ENCODE measurements around the gene IGLL1. TPM values are rescaled to one million over a fixed set of nuclear protein-coding genes. Genes with fewer than 3 reads are reported as not detected.
"Not testable (repeated sequence)": the region's sequence is repeated elsewhere in the genome, so short reads cannot be mapped to it uniquely, and the experiment has no call there.

Gene IGLL1
- polyA plus RNA-seq, result not detected in 2 replicates
- not detected in 2 replicates for polyA minus RNA-seq

GRCh38 chr22:23579870-23580575 is at the start of gene IGLL1:
Gene IGLL1, minus strand, starts transcription at chr22:23580290. Its CDS starts 100 bp downstream, at chr22:23580190.
- H3K9me3 ChIP-seq (ENCODE audit: low read length), result no peaks in the 10 kb centered on the region
- no peaks in the 10 kb centered on the region for H3K79me2 ChIP-seq (replicated peaks; ENCODE audit: insufficient read depth, low read length)
- no peaks in the 10 kb centered on the region for H3K27me3 ChIP-seq (ENCODE audit: insufficient read depth, low read depth, low read length)
- H4K20me1 ChIP-seq (ENCODE audit: insufficient read depth), result no peaks in the 10 kb centered on the region
- no peak within 1 kb of the TSS for H3K27ac ChIP-seq (ENCODE audit: low read length)
- H3K4me3 ChIP-seq (ENCODE audit: low read length), result no peak within 1 kb of the TSS
- no peaks in the 10 kb centered on the region for H3K36me3 ChIP-seq (ENCODE audit: insufficient read depth, low read length)
- no peak for TF ChIP-seq EZH2 (IDR thresholded peaks at IDR 0.05; ENCODE audit: borderline replicate concordance, insufficient read depth, low read length, poor library complexity, severe bottlenecking)
- no peak for TF ChIP-seq EP300 (conservative IDR thresholded peaks at IDR 0.05; ENCODE audit: poor library complexity, severe bottlenecking)
- TF ChIP-seq MXI1 (conservative IDR thresholded peaks at IDR 0.05; ENCODE audit: poor library complexity, severe bottlenecking), result no peak
- TF ChIP-seq TAF1 (IDR thresholded peaks at IDR 0.05; ENCODE audit: low read depth), result no peak
- TF ChIP-seq, protein P1, sequence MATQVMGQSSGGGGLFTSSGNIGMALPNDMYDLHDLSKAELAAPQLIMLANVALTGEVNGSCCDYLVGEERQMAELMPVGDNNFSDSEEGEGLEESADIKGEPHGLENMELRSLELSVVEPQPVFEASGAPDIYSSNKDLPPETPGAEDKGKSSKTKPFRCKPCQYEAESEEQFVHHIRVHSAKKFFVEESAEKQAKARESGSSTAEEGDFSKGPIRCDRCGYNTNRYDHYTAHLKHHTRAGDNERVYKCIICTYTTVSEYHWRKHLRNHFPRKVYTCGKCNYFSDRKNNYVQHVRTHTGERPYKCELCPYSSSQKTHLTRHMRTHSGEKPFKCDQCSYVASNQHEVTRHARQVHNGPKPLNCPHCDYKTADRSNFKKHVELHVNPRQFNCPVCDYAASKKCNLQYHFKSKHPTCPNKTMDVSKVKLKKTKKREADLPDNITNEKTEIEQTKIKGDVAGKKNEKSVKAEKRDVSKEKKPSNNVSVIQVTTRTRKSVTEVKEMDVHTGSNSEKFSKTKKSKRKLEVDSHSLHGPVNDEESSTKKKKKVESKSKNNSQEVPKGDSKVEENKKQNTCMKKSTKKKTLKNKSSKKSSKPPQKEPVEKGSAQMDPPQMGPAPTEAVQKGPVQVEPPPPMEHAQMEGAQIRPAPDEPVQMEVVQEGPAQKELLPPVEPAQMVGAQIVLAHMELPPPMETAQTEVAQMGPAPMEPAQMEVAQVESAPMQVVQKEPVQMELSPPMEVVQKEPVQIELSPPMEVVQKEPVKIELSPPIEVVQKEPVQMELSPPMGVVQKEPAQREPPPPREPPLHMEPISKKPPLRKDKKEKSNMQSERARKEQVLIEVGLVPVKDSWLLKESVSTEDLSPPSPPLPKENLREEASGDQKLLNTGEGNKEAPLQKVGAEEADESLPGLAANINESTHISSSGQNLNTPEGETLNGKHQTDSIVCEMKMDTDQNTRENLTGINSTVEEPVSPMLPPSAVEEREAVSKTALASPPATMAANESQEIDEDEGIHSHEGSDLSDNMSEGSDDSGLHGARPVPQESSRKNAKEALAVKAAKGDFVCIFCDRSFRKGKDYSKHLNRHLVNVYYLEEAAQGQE (IDR thresholded peaks at IDR 0.05; ENCODE audit: borderline replicate concordance), result no peak
- TF ChIP-seq RAD21 (conservative IDR thresholded peaks at IDR 0.05), result no peak
- no peak for TF ChIP-seq CTCF (IDR thresholded peaks at IDR 0.05; ENCODE audit: poor library complexity, severe bottlenecking)
- no peak for TF ChIP-seq SMC3 (conservative IDR thresholded peaks at IDR 0.05; ENCODE audit: poor library complexity)
- TF ChIP-seq POLR2AphosphoS5 (IDR thresholded peaks at IDR 0.05), result no peak
- H2AFZ ChIP-seq (ENCODE audit: low read depth, low read length), result no peak within 1 kb of the TSS
- no peak within 1 kb of the TSS for H3K9ac ChIP-seq (ENCODE audit: low read length)
- H3K9me2 ChIP-seq (ENCODE audit: insufficient read depth, low read length), result no peaks in the 10 kb centered on the region
- H3F3A ChIP-seq (ENCODE audit: insufficient read depth, low read length, poor library complexity, severe bottlenecking), result no peaks in the 10 kb centered on the region
- no peak within 1 kb of the TSS for H3K4me2 ChIP-seq (ENCODE audit: low read length)

- H3K27me3 ChIP-seq (ENCODE audit: insufficient read depth, low read depth, low read length); H3K4me3 ChIP-seq (ENCODE audit: low read length); H3K36me3 ChIP-seq (ENCODE audit: insufficient read depth, low read length); H3K9me3 ChIP-seq (ENCODE audit: low read length); H3K9me2 ChIP-seq (ENCODE audit: insufficient read depth, low read length); H3F3A ChIP-seq (ENCODE audit: insufficient read depth, low read length, poor library complexity, severe bottlenecking); H3K79me2 ChIP-seq (replicated peaks; ENCODE audit: insufficient read depth, low read length); H2AFZ ChIP-seq (ENCODE audit: low read depth, low read length); H3K9ac ChIP-seq (ENCODE audit: low read length); H3K4me2 ChIP-seq (ENCODE audit: low read length); H4K20me1 ChIP-seq (ENCODE audit: insufficient read depth); H3K27ac ChIP-seq (ENCODE audit: low read length): not testable (repeated sequence)
Observed at GRCh38 chr22:23628056-23628743, 48.1 kb upstream of the IGLL1 start.

GRCh38 chr22:23627401-23628055 is 47.4 kb upstream of the IGLL1 start:
- not testable (repeated sequence) for H3K79me2 ChIP-seq (replicated peaks; ENCODE audit: insufficient read depth, low read length); H3K27me3 ChIP-seq (ENCODE audit: insufficient read depth, low read depth, low read length); H3K27ac ChIP-seq (ENCODE audit: low read length); H3K9me3 ChIP-seq (ENCODE audit: low read length); H3K36me3 ChIP-seq (ENCODE audit: insufficient read depth, low read length); H3K4me2 ChIP-seq (ENCODE audit: low read length); H4K20me1 ChIP-seq (ENCODE audit: insufficient read depth); H3K4me3 ChIP-seq (ENCODE audit: low read length); H3K9me2 ChIP-seq (ENCODE audit: insufficient read depth, low read length); H3F3A ChIP-seq (ENCODE audit: insufficient read depth, low read length, poor library complexity, severe bottlenecking); H3K9ac ChIP-seq (ENCODE audit: low read length); H2AFZ ChIP-seq (ENCODE audit: low read depth, low read length)
